Psoas muscle (tissue), 8 donors: ENCODE measurements around the gene TSPAN11. TPM values are rescaled to one million over a fixed set of nuclear protein-coding genes. Genes with fewer than 3 reads are reported as not detected.

Experiments used
- ATAC-seq, 4 donors: fragments of 200-7000 bp; cut with Tn5 transposase; one replicate each; pipeline ENCODE4 v1.9.1; 2020; ENCODE audit warnings: moderate library complexity in 3 of 4, mild to moderate bottlenecking in 2 of 4
- DNase-seq, 2 donors: peaks; one replicate each; pipeline ENCODE4 v3.0.0-alpha.2; 2020
- H3K27ac ChIP-seq: fragments of 200-600 bp; one replicate; pipeline ENCODE4 v1.8.0; 2022
- H3K27me3 ChIP-seq, 3 donors: fragments of 200-600 bp in 1 of 3; one replicate each; pipeline versions ENCODE4 v1.6.1 to v1.8.0; 2013 to 2022; ENCODE audit warnings: low read length in 2 of 3, mild to moderate bottlenecking in 2 of 3, moderate library complexity in 1 of 3; ENCODE audit not compliant: insufficient read depth in 3 of 3
- H3K36me3 ChIP-seq, 2 donors: fragments of 200-600 bp in 1 of 2; one replicate each; pipeline versions ENCODE4 v1.6.1 to v1.8.0; 2013 to 2022; ENCODE audit warnings: low read depth in 1 of 2, mild to moderate bottlenecking in 1 of 2, moderate library complexity in 1 of 2; ENCODE audit not compliant: insufficient read depth in 1 of 2
- H3K4me1 ChIP-seq: fragments of 200-600 bp; one replicate; pipeline ENCODE4 v1.8.0; 2022
- H3K4me3 ChIP-seq: fragments of 200-600 bp; one replicate; pipeline ENCODE4 v1.8.0; 2022; ENCODE audit warnings: mild to moderate bottlenecking
- H3K9me3 ChIP-seq: fragments of 200-600 bp; one replicate; pipeline ENCODE4 v1.8.0; 2022
- CTCF ChIP-seq: fragments of 200-600 bp; IDR thresholded peaks from one replicate; pipeline ENCODE4 v1.8.0; 2022; ENCODE audit warnings: antibody characterized with exemption
- WGBS, 3 donors: extraction: QIAGEN DNeasy Blood & Tissue Kit; methylation state at CpG; one replicate each; pipeline versions ENCODE4 v1.1.6 to v1.1.7; 2013; 5-methylcytosine and 5-hydroxymethylcytosine counted together
- intact Hi-C, 2 donors: fragments of 100-400 bp; cut with DNase I; formaldehyde crosslinking; loops; one replicate each; pipeline versions ENCODE4 v1.11.0 to v1.14.2; 2022
- polyA plus RNA-seq, 3 donors: library from polyadenylated mRNA; stranded (reverse); fragments of 200-250 nt; gene quantifications; one replicate each; pipeline ENCODE4 v1.2.3, GENCODE V29; 2013
- total RNA-seq, 4 donors: library from RNA; stranded (reverse); fragmentation: NEBNext Ultra II Directional in 2 of 4; extraction: Animal tissue kit (Norgen Biotek cat#: 25700) in 2 of 4; gene quantifications; one replicate each; pipeline versions ENCODE4 v1.2.1 to v1.2.4, GENCODE V29; 2021 to 2023
- donor health status: healthy with polysubstance abuse.
- donor health status: DM: no; HTN: no; CAD: no; lungs with moderate emphysema.
- donor health status: Bipolar disorder and iron deficiency.
- donor health status: healthy.
- donor health status: DM: yes; HTN: yes; CAD: no.
- donor health status: DM: no; HTN: no; CAD: no.
- donor health status: DM: no; HTN: no; CAD: no.
- donor health status: DM: yes; HTN: yes; CAD: no.

The TSPAN11 gene
- total and polyA plus RNA-seq, 7 donors: 0.05 to 0.24 (median 0.14) TPM; not detected in 1

GRCh38 chr12:30908722-30909348 lies 17.7 kb upstream of the TSPAN11 start:
- intact Hi-C loops: no loop called here
- no peaks in the 10 kb centered on the region for H3K9me3 ChIP-seq
- WGBS, 3 donors: 34 to 40% (median 37%) methylated on average over 3 of the region's 3 CpGs

DNA sequence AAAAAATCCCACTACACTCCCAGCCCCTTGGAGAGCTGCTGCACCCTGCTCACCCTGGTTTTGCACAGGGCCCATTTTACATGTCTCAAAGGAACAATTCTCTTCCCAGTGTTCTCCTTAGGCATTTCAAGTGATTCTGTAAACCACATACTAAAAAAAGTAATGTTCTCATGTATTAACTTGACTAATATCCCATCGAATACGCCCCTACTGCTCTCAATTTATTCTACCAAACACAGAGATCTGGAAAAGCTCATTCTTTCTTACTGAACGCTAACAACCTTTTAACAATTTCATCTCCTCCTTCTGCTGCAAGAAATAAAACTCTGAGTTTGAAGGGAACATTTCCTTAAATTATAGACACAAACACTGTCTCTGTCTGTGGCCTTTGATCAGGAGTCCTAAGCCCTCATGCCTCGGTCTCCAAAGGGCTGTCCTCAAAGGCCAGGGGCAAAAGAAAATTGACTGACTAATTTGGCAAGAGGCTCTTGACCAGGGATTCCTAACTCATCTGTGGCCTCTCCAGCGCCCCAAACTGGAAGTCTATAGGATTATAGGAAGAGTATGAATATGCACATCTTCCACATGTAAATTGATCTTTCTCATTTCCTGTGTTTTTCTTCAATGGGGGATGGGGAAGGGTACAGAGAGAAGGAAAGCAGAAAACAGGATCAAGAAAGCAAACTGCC lies 17.1 kb upstream of the TSPAN11 start:
- 74 to 81% (median 78%) methylated on average over 5 of the region's 5 CpGs for WGBS, 3 donors
- no peak for TF ChIP-seq CTCF
- no peak overlapping the region for H3K4me3 ChIP-seq
- no peak overlapping the region for H3K27ac ChIP-seq
- intact Hi-C loops: no loop called here
- H3K36me3 ChIP-seq: no peaks in the 10 kb centered on the region
- H3K9me3 ChIP-seq: no peaks in the 10 kb centered on the region
- no peaks in the 10 kb centered on the region for H3K4me1 ChIP-seq
- peaks cover 0 to 2% (median 0%) of the 10 kb centered on the region in 3 donors for H3K27me3 ChIP-seq
- ATAC-seq: no peak
- no peak for DNase-seq

More at GRCh38 chr12:30908722-30909348, 17.7 kb upstream of the TSPAN11 start:
- ATAC-seq (no peak), DNase-seq (no peak)
- H3K36me3 ChIP-seq: no peaks in the 10 kb centered on the region
- H3K4me3 ChIP-seq: no peak overlapping the region
- no peak overlapping the region for H3K27ac ChIP-seq
- no peak for TF ChIP-seq CTCF
- H3K4me1 ChIP-seq: no peaks in the 10 kb centered on the region
- H3K27me3 ChIP-seq: peaks cover 0 to 2% (median 0%) of the 10 kb centered on the region in 3 donors

DNA sequence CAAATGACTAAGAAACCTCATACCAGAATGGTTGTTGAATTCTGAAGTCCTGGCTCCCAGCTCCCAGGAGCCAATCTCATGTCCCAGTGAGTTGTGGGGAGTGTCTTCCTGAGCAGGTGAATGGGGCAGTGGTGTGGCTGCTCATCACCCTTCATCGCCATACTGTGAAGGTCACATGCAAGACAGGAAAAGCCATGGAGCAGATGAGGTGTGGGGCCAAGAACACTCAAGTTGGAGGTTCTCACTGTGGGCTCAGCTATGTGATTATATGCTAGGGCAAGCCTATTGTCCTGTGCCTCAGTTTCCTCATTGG lies 16.6 kb upstream of the TSPAN11 start:
- DNase-seq (no peak), ATAC-seq (no peak)
- 89 to 100% (median 96%) methylated on average over 1 of the region's 1 CpG for WGBS, 3 donors
- no peaks in the 10 kb centered on the region for H3K9me3 ChIP-seq
- intact Hi-C loops: no loop called here
- peaks cover 0 to 2% (median 0%) of the 10 kb centered on the region in 3 donors for H3K27me3 ChIP-seq
- H3K36me3 ChIP-seq: no peaks in the 10 kb centered on the region
- H3K4me3 ChIP-seq: no peak overlapping the region
- TF ChIP-seq CTCF: no peak
- no peak overlapping the region for H3K27ac ChIP-seq
- no peaks in the 10 kb centered on the region for H3K4me1 ChIP-seq

- no peak for ATAC-seq
- no peak for DNase-seq
- H3K9me3 ChIP-seq: no peaks in the 10 kb centered on the region
- 52 to 67% (median 55%) methylated on average over 6 of the region's 6 CpGs for WGBS, 3 donors
- intact Hi-C loops: no loop called here
- TF ChIP-seq CTCF: no peak
- H3K27ac ChIP-seq: no peak overlapping the region
- no peaks in the 10 kb centered on the region for H3K36me3 ChIP-seq
- H3K27me3 ChIP-seq: peaks cover 0 to 2% (median 0%) of the 10 kb centered on the region in 3 donors
- no peaks in the 10 kb centered on the region for H3K4me1 ChIP-seq
- no peak overlapping the region for H3K4me3 ChIP-seq
These were observed 15.3 kb upstream of the TSPAN11 start for GRCh38 chr12:30911207-30911606.
